Left lung (tissue), 10 donors: ENCODE measurements around the gene METTL27. TPM values are rescaled to one million over a fixed set of nuclear protein-coding genes. Genes with fewer than 3 reads are reported as not detected.

Source experiments
- ATAC-seq: fragments of 200-7000 bp; cut with Tn5 transposase; one replicate; pipeline ENCODE4 v1.9.1; 2020; ENCODE audit warnings: moderate library complexity
- DNase-seq, 4 donors: peaks; one replicate each; pipeline ENCODE4 v3.0.0-alpha.2; 2013 to 2020
- H3K27ac ChIP-seq, 2 donors: fragments of 200-600 bp; sonication (generic) in 1 of 2; one replicate each; pipeline versions ENCODE4 v1.5.0 to v1.8.0; 2020 to 2021
- H3K27me3 ChIP-seq, 2 donors: fragments of 200-600 bp; sonication (generic) in 1 of 2; one replicate each; pipeline versions ENCODE4 v1.5.0 to v1.8.0; 2020 to 2021
- H3K36me3 ChIP-seq, 2 donors: fragments of 200-600 bp; sonication (generic) in 1 of 2; one replicate each; pipeline versions ENCODE4 v1.5.0 to v1.8.0; 2020 to 2021
- H3K4me1 ChIP-seq, 2 donors: fragments of 200-600 bp; one replicate each; pipeline ENCODE4 v1.8.0; 2021
- H3K4me3 ChIP-seq, 2 donors: fragments of 200-600 bp; sonication (generic) in 1 of 2; one replicate each; pipeline versions ENCODE4 v1.5.0 to v1.8.0; 2020 to 2021; ENCODE audit warnings: mild to moderate bottlenecking in 1 of 2
- H3K9me3 ChIP-seq, 2 donors: fragments of 200-600 bp; sonication (generic) in 1 of 2; one replicate each; pipeline versions ENCODE4 v1.5.0 to v1.8.0; 2020 to 2021
- CTCF ChIP-seq, 2 donors: fragments of 200-600 bp; sonication (generic) in 1 of 2; IDR thresholded peaks; one replicate each; pipeline versions ENCODE4 v1.5.0 to v1.8.0; 2021; ENCODE audit warnings: antibody characterized with exemption in 2 of 2
- intact Hi-C, 2 donors: fragments of 100-400 bp; cut with DNase I; formaldehyde crosslinking; loops; one replicate each; pipeline versions ENCODE4 v1.11.2 to v1.14.2; 2022
- polyA plus RNA-seq, 6 donors: library from polyadenylated mRNA; unstranded; fragments of 120-200 nt; gene quantifications; one replicate each; pipeline ENCODE4 v1.2.1, GENCODE V29; 2013; ENCODE audit not compliant: insufficient read length in 6 of 6
- total RNA-seq, 2 donors: library from RNA; stranded (reverse); fragmentation: NEBNext Ultra II Directional; extraction: Animal tissue kit (Norgen Biotek cat#: 25700); gene quantifications; one replicate each; pipeline ENCODE4 v1.2.1, GENCODE V29; 2021
- donor health status: DM: no; HTN: yes; CAD: no.
- donor health status: DM: no; HTN: no; CAD: no.

Gene METTL27
- total and polyA plus RNA-seq, 8 donors = 1.5 to 6.4 (median 3.0) TPM

- no peak for TF ChIP-seq CTCF (IDR thresholded peaks at IDR 0.05)
- ATAC-seq (no peak), DNase-seq (no peak)
- Histone ChIP-seq H3K27me3 (peaks cover 0 to 9% of the 10 kb centered on the region in 2 donors), H3K9me3 (no peaks in the 10 kb centered on the region), H3K4me3 (no peak overlapping the region), H3K4me1 (peaks cover 0 to 7% of the 10 kb centered on the region in 2 donors), H3K36me3 (no peaks in the 10 kb centered on the region), H3K27ac (no peak overlapping the region)
- intact Hi-C loops = no loop called here
Observed at GRCh38 chr7:73834626-73835191, 7.6 kb downstream of the METTL27 start.

- no peak for TF ChIP-seq CTCF (IDR thresholded peaks at IDR 0.05)
- Histone ChIP-seq H3K27me3 (peaks cover 0 to 9% of the 10 kb centered on the region in 2 donors), H3K36me3 (no peaks in the 10 kb centered on the region), H3K9me3 (no peaks in the 10 kb centered on the region), H3K4me1 (peaks cover 7 to 8% of the 10 kb centered on the region in 2 donors), H3K4me3 (peak overlapping the region in 1 of 2 donors; percentile 48), H3K27ac (peak overlapping the region; percentile 23 to 86)
- ATAC-seq = peak; percentile 24
- intact Hi-C loops = no loop called here
- peak in 2 of 4 donors; percentile 61 to 76 for DNase-seq
Observed at GRCh38 chr7:73833251-73833919, 8.9 kb downstream of the METTL27 start.

- no peak for ATAC-seq
- H3K27me3 ChIP-seq = peaks cover 0 to 9% of the 10 kb centered on the region in 2 donors
- TF ChIP-seq CTCF (IDR thresholded peaks at IDR 0.05) = no peak
- peaks cover 11 to 12% of the 10 kb centered on the region in 2 donors for H3K4me1 ChIP-seq
- H3K9me3 ChIP-seq = no peaks in the 10 kb centered on the region
- no peak for DNase-seq
- H3K4me3 ChIP-seq = peak overlapping the region; percentile 31 to 48
- no peaks in the 10 kb centered on the region for H3K36me3 ChIP-seq
- H3K27ac ChIP-seq = peak overlapping the region in 1 of 2 donors; percentile 86
- intact Hi-C loops = no loop called here
Observed at GRCh38 chr7:73832806-73833205, 9.5 kb downstream of the METTL27 start.

- H3K27ac ChIP-seq = peak overlapping the region; percentile 66 to 86
- peak in 3 of 4 donors; percentile 82 to 87 (median 84) for DNase-seq
Observed at GRCh38 chr7:73831834-73832651, 10.3 kb downstream of the METTL27 start.

More at GRCh38 chr7:73831834-73832651, 10.3 kb downstream of the METTL27 start:
- TF ChIP-seq CTCF (IDR thresholded peaks at IDR 0.05) = no peak
- peak overlapping the region; percentile 31 to 48 for H3K4me3 ChIP-seq
- peaks cover 18 to 19% of the 10 kb centered on the region in 2 donors for H3K4me1 ChIP-seq
- ATAC-seq = peak; percentile 54
- no peaks in the 10 kb centered on the region for H3K36me3 ChIP-seq
- no peaks in the 10 kb centered on the region for H3K9me3 ChIP-seq
- intact Hi-C loops = no loop called here
- H3K27me3 ChIP-seq = peaks cover 0 to 9% of the 10 kb centered on the region in 2 donors
